GM21717 (cell line): ENCODE data around the gene KRT2.

ENCODE experiments used
- ATAC-seq: cut with Tn5 transposase; IDR thresholded peaks from one replicate; pipeline ENCODE4 v1.9.1; 2021; ENCODE audit warnings: mild to moderate bottlenecking, moderate library complexity; ENCODE audit not compliant: unreplicated experiment

KRT2 gene

DNA sequence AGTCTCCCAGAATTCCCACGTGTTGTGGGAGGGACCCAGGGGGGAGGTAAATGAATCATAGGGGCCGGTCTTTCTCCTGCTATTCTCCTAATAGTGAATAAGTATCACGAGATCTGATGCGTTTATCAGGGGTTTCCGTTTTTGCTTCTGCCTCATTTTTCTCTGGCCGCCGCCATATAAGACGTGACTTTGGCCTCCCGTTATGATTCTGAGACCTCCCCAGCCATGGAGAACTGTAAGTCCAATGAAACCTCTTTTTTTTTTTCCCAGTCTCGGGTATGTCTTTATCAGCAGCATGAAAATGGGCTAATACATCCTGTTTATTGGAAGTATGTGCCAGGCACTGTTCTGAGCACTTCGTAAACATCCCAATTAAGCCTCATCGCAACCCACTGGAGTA, 51.5 kb downstream of the KRT2 start:
- ATAC-seq, result no peak

DNA sequence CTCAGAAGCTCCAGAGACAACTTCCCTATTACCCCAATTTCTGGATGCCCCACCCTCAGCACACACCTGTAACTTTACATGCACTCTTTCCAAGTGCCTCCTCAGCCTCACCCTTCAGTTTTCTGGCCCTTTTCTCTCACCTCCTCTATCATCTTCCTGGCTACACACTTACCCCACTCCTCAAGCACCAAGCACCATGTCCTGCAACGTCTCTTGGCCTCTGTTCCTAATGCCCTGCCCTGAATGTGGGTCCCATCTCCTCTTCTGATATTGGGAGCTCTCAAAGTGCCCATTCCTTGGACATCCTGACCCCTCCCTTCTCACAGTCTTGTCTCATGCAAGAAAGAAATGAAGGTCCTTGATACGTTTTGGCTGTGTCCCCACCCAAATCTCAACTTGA, 51.9 kb downstream of the KRT2 start:
- no peak for ATAC-seq

DNA sequence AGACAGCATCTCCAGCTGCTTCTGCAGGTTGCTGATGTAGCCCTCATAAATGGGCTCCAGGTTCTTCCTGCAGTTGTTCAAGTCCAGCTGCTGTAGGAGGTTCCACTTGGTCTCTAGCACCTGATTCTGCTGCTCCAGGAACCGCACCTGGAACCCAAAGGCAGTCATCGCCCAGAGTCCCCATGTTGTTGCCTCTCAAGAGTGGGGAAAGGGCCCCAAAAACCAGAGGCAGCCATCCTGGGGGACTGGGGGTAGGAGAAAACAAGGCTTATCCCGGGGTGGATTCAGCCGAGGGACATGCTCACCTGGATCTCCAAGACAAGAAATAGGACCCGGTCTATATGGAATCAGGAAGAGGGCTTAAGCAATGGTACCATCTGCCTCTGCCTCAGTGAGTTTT, 53.0 kb downstream of the KRT2 start:
- ATAC-seq, result no peak
